Measurements from ENCODE around the gene PRPF4.

- TF ChIP-seq, protein P1, sequence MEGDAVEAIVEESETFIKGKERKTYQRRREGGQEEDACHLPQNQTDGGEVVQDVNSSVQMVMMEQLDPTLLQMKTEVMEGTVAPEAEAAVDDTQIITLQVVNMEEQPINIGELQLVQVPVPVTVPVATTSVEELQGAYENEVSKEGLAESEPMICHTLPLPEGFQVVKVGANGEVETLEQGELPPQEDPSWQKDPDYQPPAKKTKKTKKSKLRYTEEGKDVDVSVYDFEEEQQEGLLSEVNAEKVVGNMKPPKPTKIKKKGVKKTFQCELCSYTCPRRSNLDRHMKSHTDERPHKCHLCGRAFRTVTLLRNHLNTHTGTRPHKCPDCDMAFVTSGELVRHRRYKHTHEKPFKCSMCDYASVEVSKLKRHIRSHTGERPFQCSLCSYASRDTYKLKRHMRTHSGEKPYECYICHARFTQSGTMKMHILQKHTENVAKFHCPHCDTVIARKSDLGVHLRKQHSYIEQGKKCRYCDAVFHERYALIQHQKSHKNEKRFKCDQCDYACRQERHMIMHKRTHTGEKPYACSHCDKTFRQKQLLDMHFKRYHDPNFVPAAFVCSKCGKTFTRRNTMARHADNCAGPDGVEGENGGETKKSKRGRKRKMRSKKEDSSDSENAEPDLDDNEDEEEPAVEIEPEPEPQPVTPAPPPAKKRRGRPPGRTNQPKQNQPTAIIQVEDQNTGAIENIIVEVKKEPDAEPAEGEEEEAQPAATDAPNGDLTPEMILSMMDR (IDR thresholded peaks at IDR 0.05), result no peak
- no peak for TF ChIP-seq ZFX (IDR thresholded peaks at IDR 0.05; ENCODE audit: borderline replicate concordance)
Observed at GRCh38 chr9:113255438-113255837, 20.0 kb upstream of the PRPF4 start.
